CD4-positive, alpha-beta T cell treated with Interleukin-15 for 4 hours (primary cell): Measurements from ENCODE around the gene IGFBP7.

Source experiments
- DNase-seq: peaks from one replicate; pipeline ENCODE4 v3.0.0-alpha.2; 2020; ENCODE audit warnings: low spot score

IGFBP7 gene

GRCh38 chr4:57109847-57110639, at the start of gene IGFBP7:
Gene IGFBP7 (minus strand): TSS chr4:57110385. CDS start chr4:57110351, 34 bp downstream.
- DNase-seq = no peak

- DNase-seq = no peak
These were observed 49.7 kb upstream of the IGFBP7 start for GRCh38 chr4:57159866-57160265.

GRCh38 chr4:57158762-57159161, 48.6 kb upstream of the IGFBP7 start:
- no peak for DNase-seq

GRCh38 chr4:57158221-57158620, 48.0 kb upstream of the IGFBP7 start:
- DNase-seq = no peak

- DNase-seq = no peak
These were observed 47.5 kb upstream of the IGFBP7 start for GRCh38 chr4:57157596-57158137.

- DNase-seq = no peak
These were observed 46.2 kb upstream of the IGFBP7 start for GRCh38 chr4:57156242-57156990.

GRCh38 chr4:57154926-57155325, 44.7 kb upstream of the IGFBP7 start:
- no peak for DNase-seq

GRCh38 chr4:57154191-57154590, 44.0 kb upstream of the IGFBP7 start:
- DNase-seq = no peak

GRCh38 chr4:57153207-57153606, 43.0 kb upstream of the IGFBP7 start:
- no peak for DNase-seq

- DNase-seq = no peak
These were observed 41.3 kb upstream of the IGFBP7 start for GRCh38 chr4:57151481-57151880.

GRCh38 chr4:57149833-57150232, 39.6 kb upstream of the IGFBP7 start:
- no peak for DNase-seq

- no peak for DNase-seq
These were observed 38.8 kb upstream of the IGFBP7 start for GRCh38 chr4:57148831-57149505.

GRCh38 chr4:57148177-57148576, 38.0 kb upstream of the IGFBP7 start:
- no peak for DNase-seq

- DNase-seq = no peak
These were observed 37.3 kb upstream of the IGFBP7 start for GRCh38 chr4:57147335-57148060.

- no peak for DNase-seq
These were observed 36.3 kb upstream of the IGFBP7 start for GRCh38 chr4:57146444-57146843.

GRCh38 chr4:57144466-57144865, 34.3 kb upstream of the IGFBP7 start:
- DNase-seq = no peak

- no peak for DNase-seq
These were observed 29.6 kb upstream of the IGFBP7 start for GRCh38 chr4:57139783-57140182.

- no peak for DNase-seq
These were observed 27.1 kb upstream of the IGFBP7 start for GRCh38 chr4:57137261-57137660.

GRCh38 chr4:57136281-57136680, 26.1 kb upstream of the IGFBP7 start:
- no peak for DNase-seq

- no peak for DNase-seq
These were observed 22.6 kb upstream of the IGFBP7 start for GRCh38 chr4:57132743-57133137.

- DNase-seq = no peak
These were observed 21.9 kb upstream of the IGFBP7 start for GRCh38 chr4:57131849-57132742.
